ENCODE data around the gene HECA.

DNA sequence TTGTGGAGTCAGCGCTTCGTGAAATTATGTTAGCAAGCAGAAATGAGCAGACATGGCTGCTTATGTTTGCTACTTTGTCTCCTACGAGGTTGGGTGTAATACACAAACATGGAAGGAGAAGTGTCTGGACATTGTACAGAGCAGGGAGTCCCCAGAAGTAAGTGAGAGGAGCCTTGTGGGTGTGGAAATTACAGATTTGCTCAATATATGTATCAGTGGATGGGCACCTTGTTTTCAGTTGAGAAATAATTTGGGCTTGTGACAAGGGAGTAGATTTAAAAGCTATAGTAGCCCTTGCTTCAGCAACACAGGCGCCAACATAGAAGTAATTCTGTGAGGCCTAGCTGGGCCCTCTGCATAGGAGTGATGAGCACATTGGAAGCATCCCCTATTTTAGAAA, 49.2 kb downstream of the HECA start:
- TF ChIP-seq CTCF (conservative IDR thresholded peaks at IDR 0.05; ENCODE audit: low read depth, low read length) (no peak), EZH2 (IDR thresholded peaks at IDR 0.05; ENCODE audit: borderline replicate concordance, low read depth, low read length, poor library complexity, severe bottlenecking) (no peak)

All from A673 (cell line).